BJ (cell line): Measurements from ENCODE around the gene SLC13A3. TPM values are rescaled to one million over a fixed set of nuclear protein-coding genes. Genes with fewer than 3 reads are reported as not detected.

Experiments
- CTCF ChIA-PET: fragments of 350-600 bp; formaldehyde crosslinking; extraction: SDS; loops from one replicate; lab custom pipeline; 2021; ENCODE audit warnings: antibody characterized with exemption, inconsistent platforms; lab: Yijun Ruan, JAX
- POLR2A ChIA-PET: fragments of 300-600 bp; sonication (Branson Sonifier 250); formaldehyde crosslinking; extraction: SDS; loops from one replicate; lab custom pipeline; 2021; ENCODE audit warnings: antibody characterized with exemption; lab: Charles Lee
- DNase-seq: peaks from one replicate; pipeline ENCODE4 v3.0.0-alpha.2; 2011; ENCODE audit warnings: low read depth
- H3K27me3 ChIP-seq: 2 replicates; pipeline ENCODE4 v1.6.0; 2011; ENCODE audit warnings: low read length; ENCODE audit not compliant: control insufficient read depth, insufficient read depth
- H3K36me3 ChIP-seq: 2 replicates; pipeline ENCODE4 v1.5.1; 2011; ENCODE audit warnings: low read length; ENCODE audit not compliant: control insufficient read depth, insufficient read depth
- H3K4me3 ChIP-seq: 2 replicates; pipeline ENCODE4 v1.5.1; 2011; ENCODE audit warnings: low read depth, mild to moderate bottlenecking, control low read depth, low read length
- CTCF ChIP-seq: IDR thresholded peaks from 2 replicates; pipeline ENCODE4 v1.5.1; 2011; ENCODE audit warnings: low read depth, mild to moderate bottlenecking, control low read depth, inconsistent platforms, low read length, moderate library complexity; ENCODE audit not compliant: insufficient read depth
- polyA plus RNA-seq: library from polyadenylated mRNA; depleted of rRNA; stranded (reverse); fragments of >200 nt; gene quantifications from 2 replicates; pipeline ENCODE4 v1.2.3, GENCODE V29; 2011

Gene SLC13A3
- polyA plus RNA-seq, 1 experiment = 3.5 TPM

DNA sequence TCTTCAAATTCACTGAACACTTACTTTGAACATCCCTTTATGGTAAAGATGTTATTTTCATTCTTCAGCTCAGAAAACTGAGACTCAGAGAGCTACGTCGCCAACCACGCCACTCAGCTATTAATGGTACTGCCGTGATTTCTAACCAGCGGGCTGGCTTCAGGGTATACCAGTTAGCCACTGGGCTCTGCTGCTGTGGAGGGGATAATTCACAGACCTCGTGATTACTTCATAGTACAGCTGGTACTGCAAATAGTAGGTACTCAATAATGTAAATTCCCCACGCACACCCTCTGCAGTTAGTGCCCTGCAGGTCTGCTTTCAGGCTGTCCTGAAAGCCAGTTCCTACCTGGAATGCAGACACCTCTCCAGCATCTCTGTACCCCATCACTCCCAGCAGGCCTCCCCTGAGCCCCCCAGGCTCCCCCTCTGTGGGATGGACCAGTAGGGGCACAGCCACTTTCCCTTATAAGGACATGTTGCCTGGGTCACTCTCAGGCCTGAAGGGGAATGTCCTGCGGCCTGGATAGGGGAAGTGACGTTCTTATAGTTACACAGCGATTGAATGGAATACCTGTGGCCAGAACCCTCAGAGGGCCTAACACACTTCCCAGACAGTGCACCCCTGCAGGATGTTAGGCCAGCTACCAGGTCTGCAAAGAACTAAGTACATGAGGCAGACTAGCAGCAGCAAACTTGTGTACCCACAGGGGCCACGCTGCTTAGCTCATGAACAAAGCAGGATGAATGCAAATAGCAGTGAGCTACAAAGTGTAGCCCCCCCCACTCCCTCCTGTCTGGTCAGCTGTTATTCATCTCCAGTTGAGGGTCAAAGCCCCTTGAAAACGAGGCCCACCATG, 99.5 kb downstream of the SLC13A3 start:
- no peaks in the 10 kb centered on the region for H3K36me3 ChIP-seq
- no peaks in the 10 kb centered on the region; the same call in 1 of the 2 replicates for H3K27me3 ChIP-seq
- no peak for DNase-seq
- CTCF ChIA-PET = interaction anchor here (6.3 kb wide), 1 partner anchor 10 kb away, joined by 33 read pairs; no protein-coding TSS in a partner anchor
- POLR2A ChIA-PET = no interaction called here
- no peak for TF ChIP-seq CTCF
- H3K4me3 ChIP-seq = no peak overlapping the region

DNA sequence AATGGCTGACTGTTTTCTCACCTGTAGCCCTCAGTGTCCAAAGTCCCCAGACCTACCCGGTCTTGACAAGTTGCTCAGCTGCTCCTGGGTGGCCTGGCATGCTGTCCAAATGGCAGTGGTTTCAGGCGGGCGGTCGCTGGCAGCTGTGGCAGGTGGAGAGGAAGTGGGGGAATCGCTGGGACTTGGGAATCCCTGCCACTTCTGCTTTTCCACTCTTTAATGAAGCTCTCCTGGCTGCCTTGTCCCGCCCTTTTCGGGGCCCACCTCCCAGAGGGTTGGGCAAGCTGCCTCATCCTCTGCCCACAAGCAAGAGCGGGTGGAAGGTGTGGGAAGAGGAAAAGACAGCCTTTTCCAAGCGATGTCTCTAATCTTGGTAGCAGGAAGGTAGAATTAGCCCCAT, 100.8 kb downstream of the SLC13A3 start, which contains the start of gene OCSTAMP:
TSS of gene OCSTAMP (minus strand) at position 194 of the 400 bp plus-strand sequence. CDS start at position 100, 94 bp downstream.
- CTCF ChIA-PET = interaction anchor here (0.9 to 6.3 kb wide), 3 partner anchors 10 to 38 kb away, joined by 4 to 33 read pairs (median 7); no protein-coding TSS in a partner anchor
- POLR2A ChIA-PET = no interaction called here
- no peak for DNase-seq
- H3K27me3 ChIP-seq = no peaks in the 10 kb centered on the region
- TF ChIP-seq CTCF = no peak
- no peak within 1 kb of the TSS for H3K4me3 ChIP-seq
- H3K36me3 ChIP-seq = no peaks in the 10 kb centered on the region

DNA sequence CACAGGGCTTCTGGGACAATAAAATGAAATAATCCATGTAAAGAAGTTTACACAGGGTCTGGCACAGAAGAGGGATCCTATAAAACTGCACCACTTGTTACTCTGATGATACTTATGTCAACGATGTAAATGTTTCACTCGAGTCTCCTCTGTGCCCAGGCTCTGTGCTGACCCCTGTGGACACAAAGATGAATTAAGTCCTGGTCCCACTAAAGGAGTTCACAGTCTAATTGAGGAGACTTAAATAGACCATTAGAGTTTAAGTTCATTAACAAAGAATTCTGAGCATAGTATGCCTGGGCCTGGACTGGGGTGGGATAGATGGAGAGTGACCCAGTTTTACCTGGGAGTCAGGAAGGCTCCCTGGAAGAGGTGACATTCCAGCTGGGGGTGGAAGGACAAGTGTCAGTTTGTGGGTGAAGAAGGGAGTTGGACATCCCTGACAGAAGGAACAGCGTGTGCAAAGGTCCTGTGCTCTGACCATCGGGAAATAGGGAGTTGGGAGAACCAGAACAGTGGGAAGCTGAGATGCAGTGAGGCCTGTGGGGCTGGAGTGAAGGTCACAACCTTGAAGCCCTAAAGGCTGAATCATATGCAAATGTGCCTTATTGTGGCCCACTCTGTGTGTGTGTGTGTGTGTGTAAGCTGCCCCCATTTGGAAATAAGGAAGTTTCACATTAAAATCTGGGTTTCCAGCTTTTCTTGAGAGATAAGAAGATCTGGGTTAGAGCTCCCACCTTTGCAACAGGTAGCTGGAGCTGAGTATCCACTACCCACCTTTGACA, 101.9 kb downstream of the SLC13A3 start:
- no peak for DNase-seq
- H3K36me3 ChIP-seq = no peaks in the 10 kb centered on the region
- ChIA-PET CTCF (interaction anchor here (0.6 to 6.3 kb wide), 3 partner anchors 9 to 29 kb away, joined by 3 to 33 read pairs (median 7); no protein-coding TSS in a partner anchor), POLR2A (no interaction called here)
- no peak overlapping the region for H3K4me3 ChIP-seq
- TF ChIP-seq CTCF = no peak
- H3K27me3 ChIP-seq = no peaks in the 10 kb centered on the region

- no peak for DNase-seq
- no peaks in the 10 kb centered on the region; the same call in 1 of the 2 replicates for H3K27me3 ChIP-seq
- CTCF ChIA-PET = interaction anchor here (0.6 to 6.3 kb wide), 3 partner anchors 8 to 29 kb away, joined by 3 to 33 read pairs (median 7); no protein-coding TSS in a partner anchor
- no peak for TF ChIP-seq CTCF
- H3K4me3 ChIP-seq = no peak overlapping the region
- POLR2A ChIA-PET = no interaction called here
- H3K36me3 ChIP-seq = no peaks in the 10 kb centered on the region
Observed at GRCh38 chr20:46548688-46549087, 102.6 kb downstream of the SLC13A3 start.

- H3K4me3 ChIP-seq = no peak overlapping the region
- no peaks in the 10 kb centered on the region for H3K36me3 ChIP-seq
- ChIA-PET POLR2A (no interaction called here), CTCF (interaction anchor here (1.1 to 6.3 kb wide), 2 partner anchors 9 to 14 kb away, joined by 3 to 33 read pairs; no protein-coding TSS in a partner anchor)
- DNase-seq = no peak
- no peak for TF ChIP-seq CTCF
- no peaks in the 10 kb centered on the region; the same call in 1 of the 2 replicates for H3K27me3 ChIP-seq
Observed at GRCh38 chr20:46547995-46548394, 103.3 kb downstream of the SLC13A3 start.
